Retina (tissue), 1 donor: ENCODE measurements around the gene WDR73.
"Not testable (repeated sequence)": the region's sequence is repeated elsewhere in the genome, so short reads cannot be mapped to it uniquely, and the experiment has no call there.

Experiments used
- DNase-seq: peaks from one replicate; pipeline ENCODE4 v3.0.0-alpha.2; 2016

WDR73 gene

GRCh38 chr15:84653910-84654688 lies at the start of gene WDR73:
Gene WDR73, minus strand, starts transcription at chr15:84654283. Its CDS starts 9 bp downstream, at chr15:84654274.
- DNase-seq: peak; percentile 96

- no peak for DNase-seq
Measured at GRCh38 chr15:84703808-84704207, 49.7 kb upstream of the WDR73 start.

GRCh38 chr15:84702961-84703482 lies 48.9 kb upstream of the WDR73 start:
- no peak for DNase-seq

GRCh38 chr15:84699538-84700191 lies 45.6 kb upstream of the WDR73 start:
- DNase-seq: no peak

- DNase-seq: no peak
Measured at GRCh38 chr15:84697236-84697990, 43.3 kb upstream of the WDR73 start.

GRCh38 chr15:84696757-84697156 lies 42.7 kb upstream of the WDR73 start:
- no peak for DNase-seq

GRCh38 chr15:84690342-84690741 lies 36.3 kb upstream of the WDR73 start:
- no peak for DNase-seq

- DNase-seq: no peak
Measured at GRCh38 chr15:84689858-84690257, 35.8 kb upstream of the WDR73 start.

- DNase-seq: not testable (repeated sequence)
Measured at GRCh38 chr15:84686446-84686845, 32.4 kb upstream of the WDR73 start.

- no peak for DNase-seq
Measured at GRCh38 chr15:84685304-84685703, 31.2 kb upstream of the WDR73 start.

GRCh38 chr15:84684092-84684491 lies 30.0 kb upstream of the WDR73 start:
- no peak for DNase-seq

GRCh38 chr15:84681831-84682230 lies 27.7 kb upstream of the WDR73 start:
- no peak for DNase-seq

GRCh38 chr15:84671211-84671610 lies 17.1 kb upstream of the WDR73 start:
- DNase-seq: no peak

- no peak for DNase-seq
Measured at GRCh38 chr15:84669726-84670125, 15.6 kb upstream of the WDR73 start.

- DNase-seq: no peak
Measured at GRCh38 chr15:84668221-84668982, 14.3 kb upstream of the WDR73 start.

- DNase-seq: no peak
Measured at GRCh38 chr15:84666373-84666772, 12.3 kb upstream of the WDR73 start.

- DNase-seq: no peak
Measured at GRCh38 chr15:84661001-84661400, 6.9 kb upstream of the WDR73 start.

- no peak for DNase-seq
Measured at GRCh38 chr15:84659904-84660781, 6.1 kb upstream of the WDR73 start.

GRCh38 chr15:84658788-84659411 lies 4.8 kb upstream of the WDR73 start:
- DNase-seq: peak; percentile 8

GRCh38 chr15:84658080-84658787 lies 4.2 kb upstream of the WDR73 start, which contains the start of gene NMB:
Gene NMB, minus strand, starts transcription at chr15:84658199. Its CDS starts 47 bp downstream, at chr15:84658152.
- peak; percentile 89 for DNase-seq
